Colon (tissue), 2 donors: ENCODE results near the gene MARCKS.

Experiments
- FAIRE-seq: peaks from 2 replicates; lab custom pipeline; 2012; peaks lifted over from hg19 to GRCh38; lab: Jason Lieb, UNC
- donor health status: control.
- donor health status: control.

Gene MARCKS

GRCh38 chr6:113853252-113853651 is 3.9 kb upstream of the MARCKS start:
- no peak for FAIRE-seq

GRCh38 chr6:113854531-113855499 is 2.3 kb upstream of the MARCKS start:
- FAIRE-seq = no peak

GRCh38 chr6:113855500-113856374 is 1.4 kb upstream of the MARCKS start:
- peak; percentile 14 for FAIRE-seq

- no peak for FAIRE-seq
These were observed 845 bp upstream of the MARCKS start for GRCh38 chr6:113856375-113856624.

GRCh38 chr6:113857556-113858479 is 673 bp downstream of the MARCKS start:
- no peak for FAIRE-seq

GRCh38 chr6:113858480-113859348 is 1.6 kb downstream of the MARCKS start:
- no peak for FAIRE-seq

- FAIRE-seq = no peak
These were observed 2.4 kb downstream of the MARCKS start for GRCh38 chr6:113859349-113860180.

- peak; percentile 49 for FAIRE-seq
These were observed 3.2 kb downstream of the MARCKS start for GRCh38 chr6:113860181-113860955.

- peak; percentile 41 for FAIRE-seq
These were observed 5.0 kb downstream of the MARCKS start for GRCh38 chr6:113862112-113862511.

GRCh38 chr6:113870917-113871316 is 13.8 kb downstream of the MARCKS start:
- no peak for FAIRE-seq

GRCh38 chr6:113871975-113872374 is 14.8 kb downstream of the MARCKS start:
- FAIRE-seq = no peak

GRCh38 chr6:113873043-113873667 is 16.0 kb downstream of the MARCKS start:
- FAIRE-seq = peak; percentile 14

- FAIRE-seq = no peak
These were observed 18.3 kb downstream of the MARCKS start for GRCh38 chr6:113875470-113875869.

GRCh38 chr6:113876695-113877094 is 19.6 kb downstream of the MARCKS start:
- no peak for FAIRE-seq

GRCh38 chr6:113879186-113880096 is 22.3 kb downstream of the MARCKS start:
- peak; percentile 78 for FAIRE-seq

- no peak for FAIRE-seq
These were observed 24.4 kb downstream of the MARCKS start for GRCh38 chr6:113881478-113881980.

- FAIRE-seq = no peak
These were observed 25.3 kb downstream of the MARCKS start for GRCh38 chr6:113882336-113883022.
